GM23248 (cell line): ENCODE results near the gene ZNF35.

Experiments
- EZH2 ChIP-seq: fragments of 200-600 bp; sonication (generic); IDR thresholded peaks from 2 replicates; pipeline ENCODE4 v1.6.1; 2018; ENCODE audit warnings: antibody characterized with exemption, mild to moderate bottlenecking; ENCODE audit not compliant: insufficient read depth, poor library complexity, severe bottlenecking
- EZH2phosphoT487 ChIP-seq: fragments of 200-600 bp; sonication (generic); IDR thresholded peaks from 2 replicates; pipeline ENCODE4 v1.6.1; 2018; ENCODE audit warnings: antibody characterized with exemption, moderate library complexity, mild to moderate bottlenecking, low read depth; ENCODE audit not compliant: insufficient read depth

DNA sequence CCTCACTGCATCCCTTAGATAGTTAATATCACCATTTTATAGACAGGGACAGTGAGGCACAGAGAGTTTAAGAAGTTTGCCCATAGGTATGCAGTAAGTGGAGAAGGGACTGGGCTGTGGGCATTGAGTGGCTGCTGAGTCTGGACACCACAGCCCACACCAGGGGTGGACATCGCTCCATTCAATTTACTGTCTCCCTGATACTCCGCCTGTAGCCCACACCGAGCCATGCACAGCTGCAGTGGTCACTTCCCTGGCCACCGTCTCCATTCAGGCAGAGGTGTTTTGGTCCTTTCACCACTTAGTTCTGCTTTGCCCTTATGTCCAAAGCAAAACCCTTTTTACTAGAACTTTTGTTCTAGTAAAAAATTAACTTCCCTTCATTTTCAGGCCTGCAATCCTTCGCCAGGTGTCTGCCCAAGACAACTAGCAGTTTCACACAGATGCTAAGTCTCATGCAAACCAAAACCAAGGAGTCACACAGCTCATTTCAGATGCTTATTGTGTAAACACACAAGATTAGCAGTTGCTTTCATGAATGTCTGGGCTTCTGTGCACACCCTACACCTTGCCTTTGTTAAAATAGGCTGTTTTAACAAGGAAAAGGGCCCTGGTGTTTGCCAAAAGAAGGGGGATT is 30.1 kb downstream of the ZNF35 start:
- no peak for TF ChIP-seq EZH2phosphoT487
- no peak for TF ChIP-seq EZH2
